ENCODE measurements around the gene SEC61A1. TPM values are rescaled to one million over a fixed set of nuclear protein-coding genes. Genes with fewer than 3 reads are reported as not detected.

Gene SEC61A1
- total RNA-seq, 1 donor from 2014 or later, result 307 TPM

- Mint-ChIP-seq H3K27me3 (ENCODE audit: unreplicated experiment) (no peaks in the 10 kb centered on the region), H3K4me3 (ENCODE audit: unreplicated experiment) (no peak overlapping the region), H3K4me1 (ENCODE audit: unreplicated experiment) (peaks cover 38% of the 10 kb centered on the region), H3K36me3 (ENCODE audit: unreplicated experiment) (peaks cover 21% of the 10 kb centered on the region), H3K27ac (ENCODE audit: unreplicated experiment) (no peak overlapping the region), H3K9me3 (ENCODE audit: unreplicated experiment) (no peaks in the 10 kb centered on the region)
- DNase-seq (ENCODE audit: extremely low spot score, unreplicated experiment), result no peak
- no peak for TF ChIP-seq CTCF (IDR thresholded peaks at IDR 0.05)
Measured at GRCh38 chr3:128079823-128080222, 27.6 kb downstream of the SEC61A1 start.

DNA sequence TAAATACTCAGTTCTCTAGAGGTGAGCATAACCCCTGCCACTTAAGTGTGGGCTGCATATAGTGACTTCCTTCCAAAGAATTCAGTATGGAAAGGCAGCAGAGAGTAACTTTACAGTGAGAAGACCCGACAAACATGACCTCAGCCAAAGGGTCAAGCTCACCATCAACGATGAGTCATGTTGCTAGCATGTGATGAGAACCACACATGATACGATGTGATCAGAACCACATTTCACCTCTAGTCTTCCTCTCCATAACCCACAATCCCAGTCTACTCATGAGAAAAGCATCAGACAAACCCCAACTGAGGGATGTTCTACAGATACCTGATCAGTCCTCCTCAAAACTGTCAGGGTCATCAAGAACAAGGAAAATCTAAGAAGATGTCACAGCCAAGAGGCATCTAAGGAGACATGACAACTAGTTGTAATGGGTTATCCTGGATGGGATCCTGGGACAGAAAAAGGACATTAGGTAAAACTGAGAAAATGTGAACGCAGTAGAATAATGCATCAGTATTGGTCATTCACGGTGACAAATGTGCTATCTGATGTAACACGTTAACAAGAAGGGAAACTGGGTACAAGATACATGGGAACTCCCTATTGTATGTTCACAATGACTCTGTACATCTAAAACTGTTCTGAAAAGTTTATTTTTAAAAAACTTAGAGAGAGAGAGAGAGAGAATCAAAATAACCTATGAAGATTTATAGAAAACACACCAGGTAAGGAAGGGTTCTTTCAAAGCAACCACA lies 28.3 kb downstream of the SEC61A1 start:
- Mint-ChIP-seq H3K9me3 (ENCODE audit: unreplicated experiment) (no peaks in the 10 kb centered on the region), H3K27me3 (ENCODE audit: unreplicated experiment) (no peaks in the 10 kb centered on the region), H3K36me3 (ENCODE audit: unreplicated experiment) (peaks cover 23% of the 10 kb centered on the region), H3K4me1 (ENCODE audit: unreplicated experiment) (peaks cover 33% of the 10 kb centered on the region), H3K27ac (ENCODE audit: unreplicated experiment) (no peak overlapping the region), H3K4me3 (ENCODE audit: unreplicated experiment) (no peak overlapping the region)
- no peak for TF ChIP-seq CTCF (IDR thresholded peaks at IDR 0.05)
- no peak for DNase-seq (ENCODE audit: extremely low spot score, unreplicated experiment)

DNA sequence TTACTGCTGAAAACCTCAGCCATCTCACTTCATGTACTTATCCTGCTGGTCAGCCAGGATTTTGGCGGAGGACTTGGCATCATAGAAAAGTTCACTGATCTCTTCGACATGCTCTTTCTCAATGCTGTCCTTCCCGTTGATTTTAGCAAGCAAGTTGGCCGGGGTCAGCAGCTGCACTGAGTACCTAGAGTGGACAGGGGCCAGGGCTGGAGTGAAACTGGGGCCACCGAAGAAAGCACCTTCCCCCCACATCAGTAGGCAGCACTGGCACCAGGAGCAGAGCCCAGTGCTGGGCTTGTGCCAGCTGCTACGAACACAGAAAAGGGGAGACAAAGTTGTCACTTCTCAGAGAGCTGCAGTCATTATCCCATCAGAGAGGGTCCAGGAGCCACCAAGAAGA lies 29.0 kb downstream of the SEC61A1 start:
- Mint-ChIP-seq H3K9me3 (ENCODE audit: unreplicated experiment) (no peaks in the 10 kb centered on the region), H3K36me3 (ENCODE audit: unreplicated experiment) (peaks cover 24% of the 10 kb centered on the region), H3K27me3 (ENCODE audit: unreplicated experiment) (no peaks in the 10 kb centered on the region), H3K4me3 (ENCODE audit: unreplicated experiment) (no peak overlapping the region), H3K27ac (ENCODE audit: unreplicated experiment) (no peak overlapping the region), H3K4me1 (ENCODE audit: unreplicated experiment) (peaks cover 30% of the 10 kb centered on the region)
- TF ChIP-seq CTCF (IDR thresholded peaks at IDR 0.05), result no peak
- DNase-seq (ENCODE audit: extremely low spot score, unreplicated experiment), result no peak

GRCh38 chr3:128081846-128082245 lies 29.6 kb downstream of the SEC61A1 start:
- H3K36me3 Mint-ChIP-seq (ENCODE audit: unreplicated experiment), result peaks cover 25% of the 10 kb centered on the region
- DNase-seq (ENCODE audit: extremely low spot score, unreplicated experiment), result no peak
- H3K9me3 Mint-ChIP-seq (ENCODE audit: unreplicated experiment), result no peaks in the 10 kb centered on the region
- peaks cover 30% of the 10 kb centered on the region for H3K4me1 Mint-ChIP-seq (ENCODE audit: unreplicated experiment)
- H3K27ac Mint-ChIP-seq (ENCODE audit: unreplicated experiment), result peak overlapping the region; percentile 15
- no peaks in the 10 kb centered on the region for H3K27me3 Mint-ChIP-seq (ENCODE audit: unreplicated experiment)
- no peak for TF ChIP-seq CTCF (IDR thresholded peaks at IDR 0.05)
- H3K4me3 Mint-ChIP-seq (ENCODE audit: unreplicated experiment), result no peak overlapping the region

GRCh38 chr3:128082546-128082945 lies 30.3 kb downstream of the SEC61A1 start:
- TF ChIP-seq CTCF (IDR thresholded peaks at IDR 0.05), result no peak
- Mint-ChIP-seq H3K27ac (ENCODE audit: unreplicated experiment) (no peak overlapping the region), H3K36me3 (ENCODE audit: unreplicated experiment) (peaks cover 26% of the 10 kb centered on the region), H3K4me1 (ENCODE audit: unreplicated experiment) (peaks cover 30% of the 10 kb centered on the region), H3K9me3 (ENCODE audit: unreplicated experiment) (no peaks in the 10 kb centered on the region), H3K27me3 (ENCODE audit: unreplicated experiment) (no peaks in the 10 kb centered on the region), H3K4me3 (ENCODE audit: unreplicated experiment) (no peak overlapping the region)
- no peak for DNase-seq (ENCODE audit: extremely low spot score, unreplicated experiment)
